ENCODE data around the gene APOBEC3B.
"Not testable (repeated sequence)": the region's sequence is repeated elsewhere in the genome, so short reads cannot be mapped to it uniquely, and the experiment has no call there.

APOBEC3B gene

DNA sequence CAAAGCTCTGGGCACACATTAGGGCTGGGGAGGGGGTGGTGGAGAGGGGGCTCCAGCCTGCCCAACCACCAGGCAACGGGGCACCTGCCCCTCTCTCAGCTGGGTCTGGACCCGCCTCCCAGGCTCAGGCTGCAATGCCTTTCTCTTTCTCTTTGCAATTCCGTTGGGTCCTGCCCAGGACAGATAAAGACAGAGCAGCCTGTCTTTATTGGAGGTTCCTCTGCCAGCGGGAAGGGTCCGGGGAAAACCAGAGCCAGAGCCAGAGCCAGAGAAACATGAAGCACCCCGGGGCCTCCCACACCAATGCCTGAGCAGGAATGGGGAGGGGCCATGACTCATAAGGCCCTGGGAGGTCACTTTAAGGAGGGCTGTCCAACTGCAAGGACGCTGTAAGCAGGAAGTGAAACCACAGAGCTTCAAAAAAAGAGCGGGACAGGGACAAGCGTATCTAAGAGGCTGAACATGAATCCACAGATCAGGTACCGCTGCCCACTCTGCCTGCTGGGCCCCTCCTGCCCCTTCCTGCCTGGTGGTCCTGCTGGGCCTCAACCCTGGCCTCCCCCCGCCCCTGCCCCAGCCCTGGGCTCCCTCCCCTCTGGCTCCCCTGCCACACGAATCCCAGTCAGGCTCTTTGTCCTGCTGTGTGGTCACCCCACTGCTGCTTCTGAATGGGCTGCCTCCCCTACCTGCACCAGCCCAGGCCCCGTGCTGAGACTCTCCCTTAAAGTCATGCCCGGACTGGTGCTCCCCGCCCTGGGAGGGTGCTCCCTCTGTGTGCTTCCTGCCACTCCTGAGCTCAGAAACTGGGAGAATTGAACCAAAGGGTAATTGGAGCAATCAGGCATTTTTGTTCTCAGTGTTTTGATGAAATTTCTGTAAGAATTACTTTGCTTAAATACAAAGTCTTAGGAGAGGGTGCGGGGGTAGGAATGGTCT lies at the start of gene APOBEC3B:
Gene APOBEC3B (plus strand): TSS at position 356 of the 936 bp plus-strand sequence. CDS start 107 bp downstream, at position 463.
- peak; percentile 84 for DNase-seq

DNA sequence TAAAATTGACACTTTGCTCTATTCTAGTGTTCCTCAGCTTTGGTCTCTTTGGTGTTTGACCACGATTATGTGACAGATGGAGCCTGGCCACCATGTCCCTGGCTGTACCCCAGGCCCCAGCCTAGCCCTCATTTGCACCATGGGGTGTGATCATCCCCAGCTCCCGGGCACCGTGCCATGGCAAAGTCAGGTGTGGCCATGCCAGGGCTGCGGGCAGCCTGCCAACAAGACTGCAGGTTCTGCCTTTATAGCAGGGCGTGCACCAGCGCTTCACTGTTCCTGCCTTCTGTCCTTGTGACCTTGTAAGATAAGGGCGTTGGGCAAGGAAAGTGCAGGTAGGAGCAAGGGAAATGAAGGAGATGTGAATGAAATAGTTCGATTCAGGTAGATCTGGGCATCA lies 47.1 kb upstream of the APOBEC3B start:
- DNase-seq: no peak

DNA sequence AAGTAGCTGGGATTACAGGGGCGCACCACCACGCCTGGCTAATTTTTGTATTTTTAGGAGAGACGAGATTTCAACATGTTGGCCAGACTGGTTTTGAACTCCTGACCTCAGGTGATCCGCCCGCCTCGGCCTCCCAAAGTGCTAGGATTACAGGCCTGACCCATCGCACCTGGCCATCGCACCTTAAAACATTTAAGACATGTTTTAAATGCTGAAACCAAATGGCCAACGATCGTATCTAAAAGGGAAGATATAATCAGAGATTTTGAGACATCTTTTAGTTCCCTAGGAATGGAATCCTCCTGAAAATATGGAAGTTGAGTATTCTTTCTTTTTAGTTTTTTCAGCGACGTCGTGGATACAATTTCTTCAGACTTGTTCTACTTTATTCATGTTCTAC lies 46.5 kb upstream of the APOBEC3B start:
- no peak for DNase-seq

DNA sequence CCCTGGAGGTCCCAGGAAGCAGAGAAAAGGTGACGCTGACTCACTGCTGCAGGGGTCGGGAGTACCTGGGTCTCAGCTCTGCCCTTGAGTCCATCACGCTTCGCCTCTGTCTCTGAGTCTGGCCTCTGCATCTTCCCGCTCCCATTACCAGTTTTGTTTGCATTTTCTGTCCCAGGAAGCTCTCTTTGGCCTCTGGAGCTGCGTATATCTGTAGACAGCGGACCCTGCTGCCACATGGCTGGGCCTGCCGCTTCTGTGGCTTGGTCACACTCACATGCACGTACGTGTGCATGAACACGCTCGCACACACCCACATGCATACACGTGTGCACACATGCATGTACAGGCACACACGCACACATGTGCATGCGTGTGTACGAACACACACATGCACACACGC lies 45.6 kb upstream of the APOBEC3B start:
- no peak for DNase-seq

DNA sequence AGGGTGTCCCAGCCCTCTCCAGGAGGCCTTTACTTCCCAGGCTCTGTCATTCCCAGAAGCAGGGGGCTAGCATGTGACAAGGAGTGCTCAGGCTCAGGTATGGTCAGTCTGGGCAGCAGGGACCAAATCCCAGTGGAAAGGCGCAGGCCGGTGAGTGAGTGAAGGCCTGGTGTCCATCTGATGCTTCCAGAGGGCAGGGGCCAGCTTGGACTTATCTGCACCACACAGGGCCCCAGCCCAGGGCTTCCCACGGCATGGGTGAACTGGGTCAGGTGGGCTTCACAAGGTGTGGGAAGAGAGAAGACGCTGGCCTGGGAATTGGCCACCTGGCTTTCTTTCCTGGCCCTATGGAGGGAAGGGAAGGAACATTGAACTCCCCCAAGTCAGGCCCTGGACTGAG lies 45.1 kb upstream of the APOBEC3B start:
- DNase-seq: no peak

DNA sequence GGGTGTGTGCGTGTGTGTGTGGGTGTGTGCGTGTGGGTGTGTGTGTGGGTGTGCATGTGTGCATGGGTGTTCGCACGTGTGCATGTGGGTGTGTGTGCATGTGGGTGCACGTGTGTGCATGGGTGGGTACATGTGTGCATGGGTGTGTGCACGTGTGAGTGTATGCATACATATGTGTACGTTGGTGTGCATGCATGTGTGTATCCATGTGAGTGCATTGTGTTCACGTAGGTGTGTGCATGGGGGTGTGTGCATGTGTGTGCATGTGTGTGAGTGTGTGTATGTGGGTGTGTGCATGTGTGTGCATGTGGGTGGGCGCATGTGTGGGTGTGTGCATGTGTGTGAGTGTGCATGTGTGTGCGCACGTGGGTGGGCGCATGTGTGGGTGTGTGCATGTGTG lies 44.6 kb upstream of the APOBEC3B start:
- DNase-seq: no peak

DNA sequence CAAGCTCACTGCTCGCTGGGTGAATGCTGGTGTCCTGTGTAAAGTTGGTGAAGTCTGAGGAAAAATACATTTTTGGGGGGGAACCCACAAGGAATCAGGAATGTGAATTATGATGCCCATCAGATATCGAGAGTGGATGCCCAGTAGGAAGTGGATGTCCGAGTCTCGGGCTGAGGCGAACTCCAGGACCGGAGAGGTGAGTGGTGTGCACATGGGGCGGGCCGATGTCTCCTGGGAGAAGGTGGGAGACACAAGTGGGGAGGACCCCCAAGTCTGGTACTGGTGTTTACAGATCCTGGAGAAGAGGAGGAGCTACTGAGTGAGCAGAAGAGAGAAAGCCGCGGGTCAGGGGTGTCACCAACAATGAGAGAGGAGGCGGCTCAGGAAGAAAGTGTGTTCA lies 43.9 kb upstream of the APOBEC3B start:
- no peak for DNase-seq

DNA sequence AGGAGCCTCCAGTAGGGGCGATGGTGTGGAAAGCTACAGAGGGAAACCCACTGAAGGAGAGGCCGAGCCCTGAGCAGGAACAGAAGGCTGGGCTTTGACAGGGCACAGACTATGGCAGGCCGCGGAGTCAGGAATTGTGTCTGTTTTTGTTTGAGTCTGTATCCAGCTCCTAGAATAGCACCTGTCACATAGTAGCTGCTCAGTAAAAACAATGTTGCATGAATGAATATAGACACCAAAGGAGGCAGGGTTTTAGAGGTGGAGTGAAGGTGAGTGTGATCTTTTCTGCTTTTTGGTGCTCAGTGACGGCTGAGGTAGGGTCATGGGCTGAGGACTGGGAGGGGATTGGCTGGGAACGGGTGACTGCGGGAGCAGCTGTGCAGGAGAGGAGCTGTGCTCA lies 43.2 kb upstream of the APOBEC3B start:
- no peak for DNase-seq

DNA sequence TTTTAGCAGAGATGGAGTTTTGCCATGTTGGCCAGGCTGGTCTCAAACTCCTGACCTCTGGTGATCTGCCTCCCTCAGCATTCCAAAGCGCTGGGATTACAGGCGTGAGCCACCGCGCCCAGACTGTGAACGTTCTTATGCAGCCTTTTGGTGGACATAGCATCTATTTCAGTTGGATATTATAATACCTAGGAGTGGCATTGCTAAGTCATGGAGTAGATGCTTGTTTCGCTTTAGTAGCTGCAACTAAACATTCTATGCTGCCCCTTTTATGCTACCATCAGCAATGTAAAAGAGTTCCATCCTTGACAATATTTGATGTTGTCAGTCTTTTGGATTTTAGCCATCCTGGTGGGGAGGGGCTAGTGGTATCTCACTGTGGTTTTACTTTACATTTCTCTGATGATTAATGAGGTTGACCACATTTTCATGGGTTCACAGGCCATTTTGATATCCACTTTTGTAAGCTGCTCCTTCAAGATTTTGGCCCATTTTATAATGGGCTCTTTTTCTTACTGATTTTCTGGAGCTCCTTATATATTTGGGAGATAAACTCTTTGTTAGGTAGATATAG lies 41.2 kb upstream of the APOBEC3B start:
- peak; percentile 48 for DNase-seq

DNA sequence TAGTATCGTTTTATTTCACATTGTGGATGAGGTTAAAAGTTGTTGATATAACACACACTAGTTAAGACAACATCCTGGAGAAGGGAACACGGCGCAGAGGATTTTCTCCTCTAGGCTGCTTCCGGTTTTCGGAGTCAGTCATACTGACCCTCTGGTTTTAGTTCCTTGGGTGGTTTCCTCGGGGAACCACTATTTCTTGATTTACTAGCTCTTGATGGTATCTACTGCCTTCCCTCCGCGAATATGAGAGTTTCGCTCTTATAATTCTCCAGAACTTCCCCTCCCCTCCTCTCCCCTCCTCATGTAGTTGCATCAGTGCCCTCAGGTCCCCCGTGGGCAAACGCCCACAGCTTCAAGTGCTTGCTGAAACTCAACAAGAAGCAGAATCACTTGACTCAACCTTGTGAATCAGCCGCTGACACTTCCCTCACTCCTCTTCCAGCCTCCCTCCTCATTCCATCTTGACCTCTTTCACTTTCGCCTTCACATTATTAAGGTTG lies 40.6 kb upstream of the APOBEC3B start:
- peak; percentile 28 for DNase-seq

DNA sequence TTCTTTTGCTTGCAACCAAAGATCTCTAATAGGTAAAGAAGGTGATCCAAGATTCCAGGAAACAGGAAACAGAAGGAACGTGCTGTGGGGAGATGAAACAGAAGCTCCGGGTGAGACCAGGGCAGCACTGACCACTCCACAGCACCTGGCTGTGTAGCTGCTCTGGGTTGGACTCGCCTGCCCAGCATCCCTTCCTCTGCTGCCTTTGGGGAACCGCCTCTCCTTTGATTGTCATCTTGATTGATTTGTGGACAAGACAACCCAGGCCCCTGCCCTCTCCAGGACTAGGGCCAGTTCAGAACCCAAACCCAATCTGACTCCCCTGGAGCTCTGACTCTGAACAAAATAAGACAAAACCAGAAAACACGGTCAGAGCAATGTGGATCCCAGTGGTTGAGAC lies 39.4 kb upstream of the APOBEC3B start:
- DNase-seq: no peak

DNA sequence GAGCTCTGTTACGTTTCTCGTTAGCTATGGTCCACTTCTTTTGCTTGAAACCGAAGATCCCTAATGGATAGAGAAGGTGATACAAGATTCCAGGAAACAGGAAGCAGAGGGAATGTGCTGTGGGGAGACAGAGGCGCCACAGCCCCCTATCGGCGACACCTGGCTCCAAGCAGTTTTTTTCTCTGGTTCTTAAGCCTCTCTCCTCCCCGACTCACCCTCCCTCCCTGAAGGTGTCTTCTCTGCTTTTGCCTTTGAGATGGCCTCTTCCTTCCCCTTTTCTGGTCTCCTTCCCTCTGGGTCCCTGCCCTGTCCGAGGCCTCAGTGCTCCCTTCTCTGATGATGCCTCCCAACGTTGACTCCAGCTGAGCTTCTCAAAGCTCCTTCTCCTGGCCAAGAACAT lies 38.9 kb upstream of the APOBEC3B start:
- DNase-seq: no peak

DNA sequence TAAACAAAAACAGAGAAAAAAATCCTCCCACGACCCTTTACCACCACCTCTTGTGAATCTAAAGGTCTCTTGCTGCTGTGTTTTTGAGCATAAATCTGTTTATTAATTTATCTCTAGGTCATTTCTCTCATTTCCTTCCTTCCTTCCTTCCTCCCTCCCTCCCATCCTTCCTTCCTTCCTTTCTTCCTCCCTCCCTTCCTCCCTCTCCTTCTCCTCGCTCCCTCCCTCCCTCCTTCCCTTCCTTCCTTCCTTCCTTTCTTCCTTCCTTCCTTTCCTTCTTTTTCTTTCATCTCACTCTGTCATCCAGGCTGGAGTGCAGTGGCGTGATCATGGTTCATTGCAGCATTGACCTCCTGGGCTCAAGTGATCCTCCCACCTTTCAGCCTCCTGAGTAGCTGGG lies 38.3 kb upstream of the APOBEC3B start:
- DNase-seq: no peak

DNA sequence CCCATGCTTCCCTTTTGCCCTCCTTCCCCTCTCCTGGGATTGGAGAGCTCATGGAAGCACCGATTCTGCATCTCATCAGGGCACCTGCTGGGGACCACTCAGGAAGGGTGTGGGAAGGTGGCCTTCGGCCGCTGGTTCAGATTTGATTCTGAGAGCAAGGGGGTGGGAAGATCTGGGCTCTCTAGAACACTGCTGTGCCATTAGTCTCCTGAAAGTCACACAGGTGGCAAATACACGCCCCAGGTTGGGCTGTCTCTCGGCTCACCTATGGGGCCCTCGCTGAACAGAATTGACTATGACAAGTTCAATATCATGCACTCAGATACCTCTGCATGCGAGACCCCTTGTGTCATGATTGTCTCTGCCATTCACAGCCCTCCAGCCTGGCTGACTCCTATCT lies 37.5 kb upstream of the APOBEC3B start:
- DNase-seq: no peak

DNA sequence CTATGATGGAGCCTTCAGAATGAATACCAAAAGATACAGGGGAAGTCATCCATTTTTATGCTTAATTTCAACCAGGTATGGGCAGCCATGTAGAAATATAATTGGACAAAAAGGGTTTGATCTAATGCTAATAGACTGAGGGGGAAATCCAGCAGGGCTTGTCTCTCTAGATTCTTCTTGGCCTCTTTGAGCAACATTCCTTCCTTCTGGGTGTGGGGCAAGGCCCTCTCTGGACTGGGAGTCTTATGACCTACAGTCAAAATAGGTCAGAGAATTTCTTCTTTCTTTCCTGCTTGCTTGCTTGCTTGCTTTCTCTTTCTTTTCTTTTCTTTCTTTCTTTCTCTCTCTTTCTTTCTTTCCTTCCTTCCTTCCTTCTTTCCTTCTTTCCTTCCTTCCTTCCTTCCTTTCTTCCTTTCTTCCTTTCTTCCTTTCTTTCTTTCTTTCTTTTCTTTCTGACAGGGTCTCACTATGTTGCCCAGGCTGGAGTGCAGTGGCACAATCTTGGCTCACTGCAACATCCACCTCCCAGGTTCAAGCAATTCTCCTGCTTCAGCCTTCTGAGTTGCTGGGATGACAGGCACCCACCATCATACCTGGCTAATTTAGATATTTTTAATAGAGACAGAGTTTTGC lies 36.3 kb upstream of the APOBEC3B start:
- not testable (repeated sequence) for DNase-seq

DNA sequence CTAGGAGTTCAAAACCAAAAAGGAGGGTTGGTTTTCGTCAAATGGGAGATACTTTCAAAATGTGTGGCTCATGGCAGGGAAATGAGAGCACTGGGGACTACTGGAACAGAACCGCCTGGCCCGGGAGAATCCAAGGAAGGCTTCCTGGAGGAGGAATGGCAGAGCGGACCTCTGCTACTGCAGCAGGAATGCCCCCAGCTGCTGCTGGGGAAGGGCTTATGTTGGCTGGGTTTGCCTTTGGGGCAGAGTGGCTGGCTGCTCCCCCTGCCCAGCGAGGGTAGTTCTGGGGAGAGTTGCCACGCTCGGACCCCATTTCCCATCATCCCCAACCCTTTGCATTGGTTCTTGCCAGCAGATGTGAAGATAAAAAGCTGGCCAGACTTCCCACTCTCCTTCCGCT lies 35.4 kb upstream of the APOBEC3B start:
- DNase-seq: no peak

DNA sequence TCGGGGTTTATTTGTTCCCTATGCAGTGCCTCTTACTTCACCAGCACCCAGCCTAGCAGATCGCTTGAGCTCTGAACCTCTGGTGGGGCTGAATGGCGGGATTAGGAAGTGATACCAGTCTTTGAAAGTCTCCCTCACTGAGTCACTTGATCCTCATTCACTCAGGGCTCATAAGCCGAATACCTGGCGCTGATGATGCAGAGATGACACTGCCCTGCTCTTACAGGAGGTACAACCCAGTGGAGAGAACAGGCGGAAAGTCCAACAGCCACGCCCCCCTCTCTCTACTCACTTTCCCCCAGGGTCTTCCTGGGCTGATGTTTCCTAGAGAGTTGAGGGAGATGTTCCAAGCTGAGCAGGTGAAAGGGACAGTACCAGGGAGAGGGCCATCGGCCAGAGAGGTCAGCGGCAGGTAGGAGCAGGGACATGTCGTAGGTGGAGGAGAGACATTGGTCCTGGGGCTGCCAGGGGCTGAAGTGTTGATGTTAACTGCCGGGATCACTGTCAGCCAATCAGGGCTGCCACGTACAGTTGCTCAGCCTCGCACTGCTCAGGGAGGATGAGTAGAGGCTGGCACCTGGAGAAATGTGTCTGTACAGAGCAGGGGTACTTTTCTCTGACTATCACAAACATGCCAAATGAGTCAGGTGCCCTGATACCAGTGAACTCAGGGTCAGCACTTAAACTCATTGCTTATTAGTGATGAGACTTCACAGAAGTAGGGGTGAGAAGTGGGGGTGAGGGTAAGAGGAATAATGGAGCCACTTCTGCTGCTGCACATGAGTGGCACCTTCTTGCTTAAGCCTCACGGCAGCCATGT lies 34.6 kb upstream of the APOBEC3B start:
- no peak for DNase-seq

DNA sequence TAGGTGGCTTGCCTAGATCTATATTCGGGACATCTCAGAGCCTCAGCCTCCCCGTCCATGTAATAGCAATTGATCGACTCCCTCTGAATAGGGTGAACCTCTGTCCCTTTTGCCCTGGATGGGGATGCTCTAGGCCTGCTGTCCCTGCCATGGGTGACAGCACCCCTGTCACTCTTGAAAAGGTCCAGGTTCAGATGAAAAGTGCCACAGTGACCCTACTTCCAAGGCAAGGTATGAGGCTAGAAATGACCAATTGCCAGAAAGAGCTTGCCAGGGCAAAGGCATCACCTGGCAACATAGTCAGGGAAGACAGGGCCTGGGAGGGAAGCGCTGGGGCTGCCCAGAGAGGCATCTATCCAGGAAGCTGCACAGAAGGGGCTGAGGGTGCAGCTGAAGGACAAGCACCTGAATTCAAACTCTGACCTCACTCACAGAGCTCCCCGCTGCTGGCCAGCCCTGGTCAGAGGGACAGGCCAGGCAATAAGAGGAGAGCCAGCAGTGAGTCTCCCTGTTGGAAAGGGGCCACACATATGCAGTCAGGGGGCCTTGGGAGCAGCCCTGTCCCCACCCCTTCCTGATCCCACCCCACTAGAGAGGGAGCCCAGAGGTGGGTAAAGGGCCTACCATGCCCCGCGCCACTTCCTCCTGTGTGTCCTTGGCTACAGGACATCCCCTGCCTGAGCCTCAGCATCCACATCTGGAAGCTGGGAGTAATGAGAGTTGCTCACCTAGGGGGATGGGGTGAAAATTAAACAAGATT lies 33.8 kb upstream of the APOBEC3B start:
- DNase-seq: no peak

DNA sequence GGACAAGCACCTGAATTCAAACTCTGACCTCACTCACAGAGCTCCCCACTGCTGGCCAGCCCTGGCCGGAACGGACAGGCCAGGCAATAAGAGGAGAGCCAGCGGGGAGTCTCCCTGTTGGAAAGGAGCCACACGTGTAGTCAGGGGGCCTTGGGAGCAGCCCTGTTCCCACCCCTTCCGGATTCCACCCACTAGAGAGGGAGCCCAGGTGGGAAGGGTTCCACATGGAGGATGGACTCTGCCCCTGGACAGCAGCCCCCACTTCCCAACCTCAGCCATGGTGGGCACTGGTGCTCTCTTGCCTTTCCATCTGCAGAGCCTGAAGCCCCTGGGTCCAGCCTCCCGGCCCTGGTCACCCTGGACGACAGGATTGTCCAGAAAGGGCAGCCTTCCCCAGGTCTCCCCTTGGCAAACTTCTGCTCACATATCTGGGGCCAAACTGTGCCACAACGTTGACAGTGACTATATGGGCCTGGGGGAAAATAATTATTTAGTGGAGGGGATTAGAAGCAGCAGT lies 32.2 kb upstream of the APOBEC3B start:
- no peak for DNase-seq

DNA sequence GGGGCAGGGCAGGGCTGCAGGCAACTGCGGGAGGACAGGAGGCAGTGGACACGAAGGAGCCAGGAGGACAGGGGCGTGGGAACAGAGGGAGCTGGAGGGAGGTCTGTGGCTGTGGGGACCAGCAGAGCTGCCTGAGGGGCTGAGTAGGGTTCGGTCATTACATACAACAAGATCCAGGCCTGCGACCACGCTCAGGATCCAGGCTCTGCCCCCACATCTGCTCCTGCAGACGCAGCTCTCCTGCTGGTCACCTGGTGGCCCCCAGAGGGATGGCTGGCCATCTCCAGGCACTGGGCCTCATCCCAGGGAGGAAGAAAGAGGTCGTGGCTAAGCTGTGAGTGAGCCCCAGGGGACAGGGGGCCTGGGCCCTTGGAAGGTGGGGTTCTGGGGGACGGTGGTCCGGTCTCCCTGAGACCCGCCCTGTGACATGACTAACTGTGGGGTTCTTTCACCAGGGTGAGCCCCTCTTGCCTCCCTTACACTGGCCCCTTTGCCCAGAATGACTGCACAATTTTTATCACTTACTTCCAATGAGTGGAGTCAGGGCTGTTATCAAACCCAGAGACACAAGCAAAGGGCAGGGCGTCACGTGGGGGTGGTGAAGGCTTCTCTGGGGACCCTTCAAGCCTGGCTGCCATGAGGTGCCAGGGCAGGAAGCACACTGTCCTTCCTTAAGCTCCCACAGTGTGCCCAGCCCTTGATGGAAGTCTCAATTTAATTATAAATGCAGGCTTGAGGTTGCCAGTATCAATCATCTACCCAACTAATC lies 31.4 kb upstream of the APOBEC3B start:
- no peak for DNase-seq

DNA sequence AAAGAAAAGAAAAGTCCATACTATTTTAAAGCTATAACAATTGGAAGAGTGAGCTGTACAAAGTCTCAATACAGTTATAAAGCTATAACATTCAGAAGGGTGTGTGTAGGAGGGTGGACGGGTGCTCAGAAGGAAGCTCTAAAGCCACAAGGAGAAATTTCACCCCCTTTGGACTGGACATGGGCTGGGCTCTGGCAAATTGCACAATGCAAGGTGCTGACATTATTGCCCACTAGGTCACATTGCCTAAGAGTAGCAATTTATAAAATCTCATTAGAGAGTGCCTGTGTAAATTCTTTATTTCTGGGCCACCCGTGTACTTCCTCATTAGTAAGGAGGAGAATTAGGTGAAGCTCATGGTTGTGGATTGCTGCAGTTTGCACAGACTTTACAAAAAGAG lies 30.4 kb upstream of the APOBEC3B start:
- DNase-seq: no peak

All from NCI-H226 (cell line).